Stimulated activated CD8-positive, alpha-beta memory T cell treated with anti-CD3 and anti-CD28 coated beads, Interleukin-15, amount 100 ng/mL, for 24 hours (primary cell): ENCODE measurements around the gene GTF2A1.

Source experiments
- DNase-seq: peaks from one replicate; pipeline ENCODE4 v3.0.0-alpha.2; 2020; ENCODE audit warnings: low read depth

GTF2A1 gene

GRCh38 chr14:81177225-81177624, 43.5 kb downstream of the GTF2A1 start:
- DNase-seq = no peak

GRCh38 chr14:81176241-81176640, 44.5 kb downstream of the GTF2A1 start:
- DNase-seq = no peak

- no peak for DNase-seq
Measured at GRCh38 chr14:81172881-81173280, 47.9 kb downstream of the GTF2A1 start.

GRCh38 chr14:81172353-81172752, 48.4 kb downstream of the GTF2A1 start:
- no peak for DNase-seq

- no peak for DNase-seq
Measured at GRCh38 chr14:81170829-81171195, 49.9 kb downstream of the GTF2A1 start.

- peak; percentile 63 for DNase-seq
Measured at GRCh38 chr14:81170104-81170828, 50.5 kb downstream of the GTF2A1 start.

- DNase-seq = no peak
Measured at GRCh38 chr14:81169711-81170103, 51.1 kb downstream of the GTF2A1 start.

GRCh38 chr14:81169267-81169666, 51.5 kb downstream of the GTF2A1 start:
- DNase-seq = no peak

GRCh38 chr14:81166121-81166520, 54.6 kb downstream of the GTF2A1 start:
- DNase-seq = no peak

- no peak for DNase-seq
Measured at GRCh38 chr14:81165188-81165587, 55.6 kb downstream of the GTF2A1 start.

GRCh38 chr14:81164167-81164774, 56.5 kb downstream of the GTF2A1 start:
- DNase-seq = no peak

- no peak for DNase-seq
Measured at GRCh38 chr14:81162941-81163340, 57.8 kb downstream of the GTF2A1 start.

GRCh38 chr14:81161749-81162148, 59.0 kb downstream of the GTF2A1 start:
- no peak for DNase-seq

GRCh38 chr14:81161088-81161487, 59.7 kb downstream of the GTF2A1 start:
- DNase-seq = no peak

GRCh38 chr14:81157431-81157830, 63.3 kb downstream of the GTF2A1 start:
- DNase-seq = no peak

- no peak for DNase-seq
Measured at GRCh38 chr14:81153187-81153586, 67.6 kb downstream of the GTF2A1 start.

GRCh38 chr14:81148635-81149034, 72.1 kb downstream of the GTF2A1 start:
- no peak for DNase-seq

GRCh38 chr14:81147140-81147897, 73.4 kb downstream of the GTF2A1 start:
- no peak for DNase-seq

- no peak for DNase-seq
Measured at GRCh38 chr14:81144824-81145603, 75.7 kb downstream of the GTF2A1 start.

GRCh38 chr14:81143793-81144192, 77.0 kb downstream of the GTF2A1 start:
- no peak for DNase-seq

GRCh38 chr14:81141426-81141825, 79.3 kb downstream of the GTF2A1 start:
- no peak for DNase-seq

GRCh38 chr14:81138429-81138828, 82.3 kb downstream of the GTF2A1 start:
- no peak for DNase-seq
